Measurements from ENCODE around the gene NPDC1.

NPDC1 gene

GRCh38 chr9:137073992-137074399, 28.0 kb upstream of the NPDC1 start:
- Histone ChIP-seq H3K27me3 (ENCODE audit: low read depth, low read length) (no peaks in the 10 kb centered on the region), H3K9ac (ENCODE audit: low read length) (no peak overlapping the region), H3K4me3 (ENCODE audit: low read length) (no peak overlapping the region), H3K9me3 (ENCODE audit: insufficient read depth, low read length) (no peaks in the 10 kb centered on the region), H3K4me1 (ENCODE audit: low read length) (peaks cover 23% of the 10 kb centered on the region), H3K36me3 (replicated peaks; ENCODE audit: low read depth, low read length) (peaks cover 7% of the 10 kb centered on the region), H3K27ac (ENCODE audit: low read length) (no peak overlapping the region), H3K4me2 (ENCODE audit: low read length) (no peak overlapping the region), H2AFZ (ENCODE audit: low read depth, low read length) (no peak overlapping the region), H4K20me1 (ENCODE audit: insufficient read depth, low read length) (peaks cover 15% of the 10 kb centered on the region), H3K79me2 (ENCODE audit: low read length) (peaks cover 18% of the 10 kb centered on the region)
- no peak for TF ChIP-seq EZH2phosphoT487 (IDR thresholded peaks at IDR 0.05; ENCODE audit: low read depth)
- TF ChIP-seq, protein P1, sequence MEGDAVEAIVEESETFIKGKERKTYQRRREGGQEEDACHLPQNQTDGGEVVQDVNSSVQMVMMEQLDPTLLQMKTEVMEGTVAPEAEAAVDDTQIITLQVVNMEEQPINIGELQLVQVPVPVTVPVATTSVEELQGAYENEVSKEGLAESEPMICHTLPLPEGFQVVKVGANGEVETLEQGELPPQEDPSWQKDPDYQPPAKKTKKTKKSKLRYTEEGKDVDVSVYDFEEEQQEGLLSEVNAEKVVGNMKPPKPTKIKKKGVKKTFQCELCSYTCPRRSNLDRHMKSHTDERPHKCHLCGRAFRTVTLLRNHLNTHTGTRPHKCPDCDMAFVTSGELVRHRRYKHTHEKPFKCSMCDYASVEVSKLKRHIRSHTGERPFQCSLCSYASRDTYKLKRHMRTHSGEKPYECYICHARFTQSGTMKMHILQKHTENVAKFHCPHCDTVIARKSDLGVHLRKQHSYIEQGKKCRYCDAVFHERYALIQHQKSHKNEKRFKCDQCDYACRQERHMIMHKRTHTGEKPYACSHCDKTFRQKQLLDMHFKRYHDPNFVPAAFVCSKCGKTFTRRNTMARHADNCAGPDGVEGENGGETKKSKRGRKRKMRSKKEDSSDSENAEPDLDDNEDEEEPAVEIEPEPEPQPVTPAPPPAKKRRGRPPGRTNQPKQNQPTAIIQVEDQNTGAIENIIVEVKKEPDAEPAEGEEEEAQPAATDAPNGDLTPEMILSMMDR (IDR thresholded peaks at IDR 0.05; ENCODE audit: low read depth, low read length): no peak

GRCh38 chr9:137071282-137071681, 25.3 kb upstream of the NPDC1 start:
- H3K4me3 ChIP-seq (ENCODE audit: low read length): peak overlapping the region; percentile 93
- H4K20me1 ChIP-seq (ENCODE audit: insufficient read depth, low read length): peaks cover 22% of the 10 kb centered on the region
- no peak overlapping the region for H2AFZ ChIP-seq (ENCODE audit: low read depth, low read length)
- peak overlapping the region; percentile 95 for H3K9ac ChIP-seq (ENCODE audit: low read length)
- no peaks in the 10 kb centered on the region for H3K27me3 ChIP-seq (ENCODE audit: low read depth, low read length)
- no peaks in the 10 kb centered on the region for H3K36me3 ChIP-seq (replicated peaks; ENCODE audit: low read depth, low read length)
- TF ChIP-seq EZH2phosphoT487 (IDR thresholded peaks at IDR 0.05; ENCODE audit: low read depth): no peak
- TF ChIP-seq, protein P1 (IDR thresholded peaks at IDR 0.05; ENCODE audit: low read depth, low read length): no peak
- peaks cover 23% of the 10 kb centered on the region for H3K4me1 ChIP-seq (ENCODE audit: low read length)
- H3K9me3 ChIP-seq (ENCODE audit: insufficient read depth, low read length): no peaks in the 10 kb centered on the region
- peak overlapping the region; percentile 96 for H3K4me2 ChIP-seq (ENCODE audit: low read length)
- peak overlapping the region; percentile 62 for H3K27ac ChIP-seq (ENCODE audit: low read length)
- peaks cover 15% of the 10 kb centered on the region for H3K79me2 ChIP-seq (ENCODE audit: low read length)

DNA sequence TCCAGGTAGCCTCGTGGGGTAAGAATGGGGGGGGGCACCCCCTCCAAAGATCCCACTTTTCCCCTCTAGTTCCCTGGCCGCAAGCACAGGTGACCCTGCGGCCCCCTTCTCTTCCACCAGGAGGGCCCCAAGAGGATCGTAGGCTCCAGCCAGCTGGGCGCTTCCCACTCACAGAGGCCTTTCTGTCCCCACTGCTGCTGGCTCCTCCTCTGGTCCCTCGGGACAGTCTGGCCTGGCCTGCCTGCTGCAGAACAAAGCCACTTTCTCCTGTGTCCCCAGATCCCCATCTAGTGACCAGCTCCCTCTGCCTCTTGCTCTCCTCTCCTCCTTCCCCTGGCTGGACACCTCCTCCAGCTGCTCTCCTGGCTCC, 24.9 kb upstream of the NPDC1 start:
- H2AFZ ChIP-seq (ENCODE audit: low read depth, low read length): peak overlapping the region; percentile 64; the same call in 1 of the 2 replicates
- H3K4me3 ChIP-seq (ENCODE audit: low read length): peak overlapping the region; percentile 93

GRCh38 chr9:137070201-137070905, 24.4 kb upstream of the NPDC1 start, which contains the start of gene SAPCD2:
Gene SAPCD2 (minus strand): TSS chr9:137070557. CDS start chr9:137070460, 97 bp downstream.
- H2AFZ ChIP-seq (ENCODE audit: low read depth, low read length): peak within 1 kb of the TSS; percentile 64; the same call in 1 of the 2 replicates
- H3K4me3 ChIP-seq (ENCODE audit: low read length): peak within 1 kb of the TSS; percentile 93
- peaks cover 15% of the 10 kb centered on the region for H3K79me2 ChIP-seq (ENCODE audit: low read length)
- peak within 1 kb of the TSS; percentile 62 for H3K27ac ChIP-seq (ENCODE audit: low read length)
- peak within 1 kb of the TSS; percentile 95 for H3K9ac ChIP-seq (ENCODE audit: low read length)
- no peaks in the 10 kb centered on the region for H3K36me3 ChIP-seq (replicated peaks; ENCODE audit: low read depth, low read length)
- TF ChIP-seq, protein P1 (IDR thresholded peaks at IDR 0.05; ENCODE audit: low read depth, low read length): no peak
- TF ChIP-seq EZH2phosphoT487 (IDR thresholded peaks at IDR 0.05; ENCODE audit: low read depth): no peak
- H3K27me3 ChIP-seq (ENCODE audit: low read depth, low read length): no peaks in the 10 kb centered on the region
- peaks cover 23% of the 10 kb centered on the region for H3K4me1 ChIP-seq (ENCODE audit: low read length)
- peak within 1 kb of the TSS; percentile 97 for H3K4me2 ChIP-seq (ENCODE audit: low read length)
- H3K9me3 ChIP-seq (ENCODE audit: insufficient read depth, low read length): no peaks in the 10 kb centered on the region
- H4K20me1 ChIP-seq (ENCODE audit: insufficient read depth, low read length): peaks cover 26% of the 10 kb centered on the region

More for the DNA sequence above, 24.9 kb upstream of the NPDC1 start:
- H3K9me3 ChIP-seq (ENCODE audit: insufficient read depth, low read length): no peaks in the 10 kb centered on the region
- H3K9ac ChIP-seq (ENCODE audit: low read length): peak overlapping the region; percentile 95
- peaks cover 15% of the 10 kb centered on the region for H3K79me2 ChIP-seq (ENCODE audit: low read length)
- H3K4me1 ChIP-seq (ENCODE audit: low read length): peaks cover 23% of the 10 kb centered on the region
- TF ChIP-seq, protein P1 (IDR thresholded peaks at IDR 0.05; ENCODE audit: low read depth, low read length): no peak
- TF ChIP-seq EZH2phosphoT487 (IDR thresholded peaks at IDR 0.05; ENCODE audit: low read depth): no peak
- H3K36me3 ChIP-seq (replicated peaks; ENCODE audit: low read depth, low read length): no peaks in the 10 kb centered on the region
- peak overlapping the region; percentile 96 for H3K4me2 ChIP-seq (ENCODE audit: low read length)
- peak overlapping the region; percentile 62 for H3K27ac ChIP-seq (ENCODE audit: low read length)
- H4K20me1 ChIP-seq (ENCODE audit: insufficient read depth, low read length): peaks cover 24% of the 10 kb centered on the region
- no peaks in the 10 kb centered on the region for H3K27me3 ChIP-seq (ENCODE audit: low read depth, low read length)
